Bronchial epithelial cell (primary cell): Measurements from ENCODE around the gene APBB2. TPM values are rescaled to one million over a fixed set of nuclear protein-coding genes. Genes with fewer than 3 reads are reported as not detected.

Experiments used
- DNase-seq: peaks from one replicate; pipeline ENCODE4 v3.0.0-alpha.2; 2010; ENCODE audit warnings: low read depth
- FAIRE-seq: peaks from 2 replicates; lab custom pipeline; 2011; peaks lifted over from hg19 to GRCh38; lab: Jason Lieb, UNC
- H3K27me3 ChIP-seq: 2 replicates; pipeline ENCODE4 v1.5.1; 2011; ENCODE audit warnings: low read length; ENCODE audit not compliant: control insufficient read depth, insufficient read depth
- H3K36me3 ChIP-seq: 2 replicates; pipeline ENCODE4 v1.5.1; 2011; ENCODE audit warnings: low read length; ENCODE audit not compliant: control insufficient read depth, insufficient read depth
- H3K4me3 ChIP-seq: 2 replicates; pipeline ENCODE4 v1.5.1; 2011; ENCODE audit warnings: mild to moderate bottlenecking, low read depth, low read length, control low read depth
- CTCF ChIP-seq: IDR thresholded peaks from 2 replicates; pipeline ENCODE4 v1.5.1; 2011; ENCODE audit warnings: mild to moderate bottlenecking, moderate library complexity, low read length, control low read depth, inconsistent platforms; ENCODE audit not compliant: insufficient read depth, severe bottlenecking
- total RNA-seq: library from RNA; depleted of rRNA; stranded (reverse); fragments of >200 nt; gene quantifications from 2 replicates; pipeline ENCODE4 v1.2.1, GENCODE V29; 2014

The APBB2 gene
- total RNA-seq, 1 donor from 2014 or later, result 39.2 TPM

- Histone ChIP-seq H3K27me3 (no peaks in the 10 kb centered on the region), H3K36me3 (no peaks in the 10 kb centered on the region), H3K4me3 (no peak overlapping the region)
- DNase-seq (no peak), FAIRE-seq (no peak)
- no peak for TF ChIP-seq CTCF
Measured at GRCh38 chr4:40915318-40916217, 298.8 kb downstream of the APBB2 start.

GRCh38 chr4:40912460-40913184, 301.7 kb downstream of the APBB2 start:
- Histone ChIP-seq H3K4me3 (no peak overlapping the region), H3K36me3 (no peaks in the 10 kb centered on the region), H3K27me3 (no peaks in the 10 kb centered on the region)
- no peak for FAIRE-seq
- TF ChIP-seq CTCF, result no peak
- DNase-seq, result no peak

GRCh38 chr4:40910706-40911105, 303.6 kb downstream of the APBB2 start:
- FAIRE-seq (no peak), DNase-seq (no peak)
- TF ChIP-seq CTCF, result no peak
- no peaks in the 10 kb centered on the region for H3K27me3 ChIP-seq
- H3K36me3 ChIP-seq, result no peaks in the 10 kb centered on the region
- H3K4me3 ChIP-seq, result no peak overlapping the region

GRCh38 chr4:40909363-40909876, 304.9 kb downstream of the APBB2 start:
- peak; percentile 86 for FAIRE-seq

More at GRCh38 chr4:40909363-40909876, 304.9 kb downstream of the APBB2 start:
- H3K27me3 ChIP-seq, result no peaks in the 10 kb centered on the region
- TF ChIP-seq CTCF, result no peak
- peak; percentile 94 for DNase-seq
- no peak overlapping the region for H3K4me3 ChIP-seq
- H3K36me3 ChIP-seq, result peaks cover 6% of the 10 kb centered on the region
